Retinal pigment epithelial cell (primary cell): ENCODE data around the gene PCARE.

Experiments used
- DNase-seq: peaks from one replicate; pipeline ENCODE4 v3.0.0-alpha.2; 2010; ENCODE audit warnings: low read depth
- H3K4me3 ChIP-seq: 2 replicates; pipeline ENCODE4 v1.5.1; 2011; ENCODE audit warnings: mild to moderate bottlenecking, low read length, control low read depth, moderate library complexity
- TF ChIP-seq, protein P1 (sequence below): conservative IDR thresholded peaks from 2 replicates; pipeline ENCODE4 v1.5.1; 2011; ENCODE audit warnings: low read depth, low read length, control low read depth, inconsistent platforms

The PCARE gene

DNA sequence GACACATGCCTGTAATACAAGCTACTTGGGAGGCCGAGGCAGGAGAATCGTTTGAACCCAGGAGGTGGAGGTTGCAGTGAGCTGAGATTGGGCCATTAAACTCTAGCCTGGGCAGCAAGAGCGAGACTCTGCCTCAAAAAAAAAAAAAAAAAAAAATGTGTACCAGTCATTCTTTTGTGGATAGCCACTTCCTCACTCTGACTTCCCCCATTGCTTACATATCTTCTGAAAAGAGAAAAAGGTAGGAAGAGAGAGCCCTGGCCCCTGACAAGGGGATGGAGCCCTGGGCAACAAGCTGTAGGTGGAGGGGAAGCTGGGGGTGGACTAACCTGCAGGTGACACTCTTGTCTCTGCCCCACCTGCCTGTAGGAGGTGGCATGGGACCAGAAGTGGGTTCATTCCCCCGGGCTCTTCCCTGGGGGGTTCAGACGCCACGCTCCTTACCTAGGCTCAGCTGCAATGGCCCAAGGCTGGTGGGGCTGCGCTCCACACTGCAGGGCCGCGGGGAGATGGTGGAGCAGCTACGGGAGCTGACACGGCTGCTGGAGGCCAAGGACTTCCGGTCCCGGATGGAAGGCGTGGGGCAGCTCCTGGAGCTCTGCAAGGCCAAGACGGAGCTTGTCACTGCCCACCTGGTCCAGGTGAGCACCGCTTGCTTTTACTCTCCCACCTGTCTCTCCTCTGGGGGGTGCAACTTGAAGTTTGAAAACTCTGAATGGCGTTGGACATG lies 39.1 kb downstream of the PCARE start:
- H3K4me3 ChIP-seq: no peak overlapping the region
- TF ChIP-seq, protein P1, sequence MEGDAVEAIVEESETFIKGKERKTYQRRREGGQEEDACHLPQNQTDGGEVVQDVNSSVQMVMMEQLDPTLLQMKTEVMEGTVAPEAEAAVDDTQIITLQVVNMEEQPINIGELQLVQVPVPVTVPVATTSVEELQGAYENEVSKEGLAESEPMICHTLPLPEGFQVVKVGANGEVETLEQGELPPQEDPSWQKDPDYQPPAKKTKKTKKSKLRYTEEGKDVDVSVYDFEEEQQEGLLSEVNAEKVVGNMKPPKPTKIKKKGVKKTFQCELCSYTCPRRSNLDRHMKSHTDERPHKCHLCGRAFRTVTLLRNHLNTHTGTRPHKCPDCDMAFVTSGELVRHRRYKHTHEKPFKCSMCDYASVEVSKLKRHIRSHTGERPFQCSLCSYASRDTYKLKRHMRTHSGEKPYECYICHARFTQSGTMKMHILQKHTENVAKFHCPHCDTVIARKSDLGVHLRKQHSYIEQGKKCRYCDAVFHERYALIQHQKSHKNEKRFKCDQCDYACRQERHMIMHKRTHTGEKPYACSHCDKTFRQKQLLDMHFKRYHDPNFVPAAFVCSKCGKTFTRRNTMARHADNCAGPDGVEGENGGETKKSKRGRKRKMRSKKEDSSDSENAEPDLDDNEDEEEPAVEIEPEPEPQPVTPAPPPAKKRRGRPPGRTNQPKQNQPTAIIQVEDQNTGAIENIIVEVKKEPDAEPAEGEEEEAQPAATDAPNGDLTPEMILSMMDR: no peak
- no peak for DNase-seq

DNA sequence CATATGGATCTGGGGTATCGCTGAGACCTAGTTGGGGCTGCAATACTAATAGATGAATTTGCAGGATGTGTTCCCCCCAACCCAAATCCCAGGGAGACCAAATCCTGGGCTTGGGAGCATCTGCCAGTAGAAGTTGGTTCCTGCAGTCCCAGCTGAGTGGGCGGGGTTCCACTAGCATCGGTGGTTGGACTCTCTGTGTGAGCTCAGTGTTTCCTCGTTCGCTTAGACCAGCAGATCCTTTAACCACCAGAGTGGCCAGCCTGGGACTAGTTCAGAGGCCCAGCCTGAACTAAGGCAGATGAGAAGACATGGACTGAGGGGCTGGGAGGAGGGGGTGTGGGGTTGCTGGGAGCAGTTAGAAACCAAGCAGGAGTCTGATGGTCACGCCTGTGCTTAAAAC lies 40.7 kb downstream of the PCARE start:
- DNase-seq: no peak
- no peak overlapping the region for H3K4me3 ChIP-seq
- TF ChIP-seq, protein P1: no peak

DNA sequence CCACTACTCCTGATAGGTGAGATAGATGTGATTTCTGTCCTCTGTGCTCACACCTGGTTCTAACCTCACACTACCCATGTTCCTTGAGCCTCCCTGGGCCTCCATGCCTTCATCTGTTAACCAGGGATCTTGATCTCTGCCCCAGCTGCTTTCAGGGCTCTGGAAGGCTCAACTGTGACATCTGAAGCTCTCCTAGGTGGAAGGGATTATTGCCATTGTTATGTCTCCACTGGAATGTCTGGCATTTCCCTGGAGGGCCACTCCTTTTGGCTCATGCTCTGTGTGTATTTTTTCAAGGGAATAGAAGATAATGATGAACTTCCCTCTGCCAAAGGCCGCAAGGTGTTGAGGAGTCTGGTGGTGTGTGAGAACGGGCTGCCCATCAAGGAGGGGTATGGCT lies 41.2 kb downstream of the PCARE start:
- H3K4me3 ChIP-seq: no peak overlapping the region
- TF ChIP-seq, protein P1: no peak
- DNase-seq: no peak

DNA sequence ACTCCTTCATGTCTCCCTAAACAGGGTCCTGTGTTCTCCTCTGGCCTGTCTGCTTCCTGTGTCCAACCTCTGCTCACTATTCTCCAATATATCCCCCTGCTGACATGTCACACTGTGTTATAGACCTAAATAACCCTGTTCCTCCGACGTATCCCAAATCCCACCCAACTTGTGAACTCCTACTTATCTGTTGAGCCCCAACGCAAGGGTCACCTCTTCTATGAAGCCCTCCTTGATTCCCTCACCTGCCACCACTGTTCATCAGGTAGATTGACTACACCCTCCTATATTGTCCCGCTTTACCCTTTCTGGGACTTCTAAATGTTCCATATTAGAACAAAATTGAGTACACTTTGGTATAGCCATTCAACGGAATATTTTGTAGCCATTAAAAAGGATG lies 42.1 kb downstream of the PCARE start:
- no peak overlapping the region for H3K4me3 ChIP-seq
- TF ChIP-seq, protein P1: no peak
- DNase-seq: no peak

DNA sequence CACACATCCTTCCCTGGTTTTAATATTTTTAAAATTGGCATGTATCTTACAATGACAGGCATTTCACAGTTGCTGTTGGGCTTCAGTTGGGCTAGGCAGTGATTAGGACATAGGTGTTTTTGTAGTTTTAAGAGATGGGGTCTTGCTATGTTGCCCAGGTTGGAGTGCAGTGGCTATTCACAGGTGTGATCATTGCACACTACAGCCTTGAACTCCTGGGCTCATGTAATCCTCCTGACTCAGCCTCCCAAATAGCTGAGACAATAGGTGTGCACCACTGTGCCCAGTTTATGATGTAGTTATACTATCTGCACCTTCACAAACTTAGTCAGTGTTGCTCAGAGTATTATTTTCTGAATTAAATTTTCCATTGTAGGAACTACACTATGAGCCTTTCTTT lies 43.3 kb downstream of the PCARE start:
- TF ChIP-seq, protein P1: no peak
- DNase-seq: no peak
- no peak overlapping the region for H3K4me3 ChIP-seq

DNA sequence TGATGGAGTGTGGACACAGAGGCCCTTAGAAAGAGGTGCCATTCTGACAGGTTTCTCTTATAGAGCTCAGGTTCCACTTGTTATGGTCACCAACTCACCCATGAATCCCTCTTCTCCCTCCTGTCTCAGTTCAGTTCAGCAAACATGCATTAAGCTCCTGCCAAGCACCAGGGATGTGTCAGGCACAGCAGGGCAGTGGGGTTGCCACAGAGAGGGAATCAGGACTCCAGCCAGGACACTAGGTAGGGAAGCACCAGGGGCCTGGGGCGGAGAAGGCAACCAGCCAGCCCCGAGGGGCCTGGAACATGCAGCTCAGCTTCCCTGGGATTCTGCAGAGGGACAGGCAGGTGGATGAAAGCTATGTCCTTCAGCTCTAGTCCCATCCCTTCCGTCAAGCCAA lies 48.6 kb downstream of the PCARE start:
- TF ChIP-seq, protein P1: no peak
- no peak overlapping the region for H3K4me3 ChIP-seq
- no peak for DNase-seq

DNA sequence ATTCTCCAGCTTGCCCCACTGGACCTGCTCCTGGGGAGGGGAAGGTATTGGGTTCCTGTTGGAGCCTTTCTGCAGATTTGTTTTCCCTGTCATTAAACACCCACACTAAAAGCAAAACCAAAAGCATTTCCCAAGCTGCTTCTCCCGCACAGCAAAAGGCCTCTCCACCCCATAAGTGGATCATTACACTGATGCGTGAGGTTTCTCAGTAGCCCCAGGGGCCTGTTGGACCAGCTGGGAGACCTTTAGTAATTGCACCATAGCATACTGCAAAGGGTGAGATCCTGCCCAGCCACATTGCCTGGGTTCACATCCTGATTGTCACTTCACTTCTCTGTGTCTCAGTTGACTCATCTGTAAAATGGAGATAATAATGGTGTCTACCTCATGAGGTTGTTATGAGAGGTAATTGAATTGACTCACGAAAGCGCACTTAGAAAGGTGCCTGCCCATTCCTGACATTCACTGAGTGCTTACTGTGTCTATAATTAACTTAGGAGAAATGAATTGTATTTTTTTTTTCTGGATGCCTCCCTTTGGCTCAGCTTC lies 49.4 kb downstream of the PCARE start:
- TF ChIP-seq, protein P1: no peak
- DNase-seq: no peak
- H3K4me3 ChIP-seq: no peak overlapping the region
